GM12874 (cell line): ENCODE results near the gene NEAT1.

ENCODE experiments used
- CTCF ChIP-seq: IDR thresholded peaks from 2 replicates; pipeline ENCODE4 v1.5.1; 2011; ENCODE audit warnings: low read depth, mild to moderate bottlenecking, control low read depth, low read length, moderate library complexity; ENCODE audit not compliant: insufficient read depth

NEAT1 gene

GRCh38 chr11:65396769-65397745 is 25.5 kb upstream of the NEAT1 start:
- no peak for TF ChIP-seq CTCF

GRCh38 chr11:65398362-65398910 is 24.2 kb upstream of the NEAT1 start:
- no peak for TF ChIP-seq CTCF

- no peak for TF ChIP-seq CTCF
These were observed 23.3 kb upstream of the NEAT1 start for GRCh38 chr11:65399249-65399648.

GRCh38 chr11:65399845-65400244 is 22.8 kb upstream of the NEAT1 start:
- TF ChIP-seq CTCF = no peak

GRCh38 chr11:65400307-65401072 is 22.1 kb upstream of the NEAT1 start:
- no peak for TF ChIP-seq CTCF

- TF ChIP-seq CTCF = no peak
These were observed 21.4 kb upstream of the NEAT1 start for GRCh38 chr11:65401073-65401802.

GRCh38 chr11:65401803-65402248 is 20.8 kb upstream of the NEAT1 start:
- TF ChIP-seq CTCF = no peak
